Keratinocyte (primary cell): ENCODE results near the gene FGF4. TPM values are rescaled to one million over a fixed set of nuclear protein-coding genes. Genes with fewer than 3 reads are reported as not detected.

Experiments
- DNase-seq: peaks from one replicate; pipeline ENCODE4 v3.0.0-alpha.2; 2011; ENCODE audit warnings: low read depth, missing footprints, low spot score
- FAIRE-seq: peaks from 2 replicates; lab custom pipeline; 2011; peaks lifted over from hg19 to GRCh38; lab: Jason Lieb, UNC
- H2AFZ ChIP-seq: 2 replicates; pipeline ENCODE4 v1.6.0; 2012; ENCODE audit warnings: low read length, control low read depth, inconsistent platforms; ENCODE audit not compliant: control insufficient read depth
- H3K27ac ChIP-seq: 2 replicates; pipeline ENCODE4 v1.5.1; 2011; ENCODE audit warnings: low read length; ENCODE audit not compliant: control insufficient read depth, insufficient read depth
- H3K27me3 ChIP-seq: 3 replicates; pipeline ENCODE4 v1.6.0; 2011; ENCODE audit warnings: low read length; ENCODE audit not compliant: control insufficient read depth, insufficient read depth; ENCODE audit errors: extremely low read depth
- H3K36me3 ChIP-seq, 2 experiments: 2 replicates in 1 of 2; 3 replicates in 1 of 2; pipeline ENCODE4 v1.5.1; 2011; ENCODE audit warnings: low read length in 2 of 2, mild to moderate bottlenecking in 1 of 2; ENCODE audit not compliant: control insufficient read depth in 2 of 2, insufficient read depth in 2 of 2; ENCODE audit errors: extremely low read depth in 1 of 2
- H3K4me1 ChIP-seq: 3 replicates; pipeline ENCODE4 v1.5.1; 2011; ENCODE audit warnings: low read length; ENCODE audit not compliant: control insufficient read depth, insufficient read depth; ENCODE audit errors: extremely low read depth
- H3K4me2 ChIP-seq: 3 replicates; pipeline ENCODE4 v1.6.0; 2011; ENCODE audit warnings: low read depth, low read length; ENCODE audit not compliant: control insufficient read depth, insufficient read depth; ENCODE audit errors: extremely low read depth
- H3K4me3 ChIP-seq, 3 experiments: fragments of 200-600 bp in 1 of 3; sonication (generic) in 1 of 3; 2 replicates in 2 of 3; 3 replicates in 1 of 3; pipeline ENCODE4 v1.5.1; 2011 to 2016; ENCODE audit warnings: low read length in 3 of 3, mild to moderate bottlenecking in 3 of 3, control low read depth in 2 of 3, inconsistent platforms in 1 of 3, low read depth in 1 of 3, mixed read lengths in 1 of 3, mixed run types in 1 of 3, moderate library complexity in 1 of 3; ENCODE audit not compliant: control insufficient read depth in 2 of 3, insufficient read depth in 2 of 3; ENCODE audit errors: extremely low read depth in 1 of 3
- H3K79me2 ChIP-seq: 2 replicates; pipeline ENCODE4 v1.6.0; 2012; ENCODE audit warnings: low read length; ENCODE audit not compliant: control insufficient read depth, insufficient read depth
- H3K9ac ChIP-seq: 3 replicates; pipeline ENCODE4 v1.6.0; 2011; ENCODE audit warnings: low read length; ENCODE audit not compliant: control insufficient read depth, insufficient read depth; ENCODE audit errors: extremely low read depth
- H3K9me1 ChIP-seq: 3 replicates; pipeline ENCODE4 v1.6.0; 2011; ENCODE audit warnings: low read length; ENCODE audit not compliant: control insufficient read depth, insufficient read depth; ENCODE audit errors: extremely low read depth
- H3K9me3 ChIP-seq: 2 replicates; pipeline ENCODE4 v1.5.1; 2012; ENCODE audit warnings: low read depth, low read length; ENCODE audit not compliant: control insufficient read depth
- H4K20me1 ChIP-seq: 3 replicates; pipeline ENCODE4 v1.6.0; 2011; ENCODE audit warnings: low read length; ENCODE audit not compliant: control insufficient read depth, insufficient read depth; ENCODE audit errors: extremely low read depth
- CTCF ChIP-seq, 3 experiments: IDR thresholded peaks in 1 of 3; conservative IDR thresholded peaks in 1 of 3; optimal IDR thresholded peaks in 1 of 3; 2 replicates in 2 of 3; 3 replicates in 1 of 3; pipeline versions ENCODE3 to v1.5.1; 2011; ENCODE audit warnings: low read length in 3 of 3, mild to moderate bottlenecking in 3 of 3, moderate library complexity in 2 of 3, control low read depth in 1 of 3, inconsistent platforms in 1 of 3; ENCODE audit not compliant: insufficient read depth in 2 of 3; ENCODE audit errors: extremely low read depth in 1 of 3
- EZH2 ChIP-seq: IDR thresholded peaks from one replicate; pipeline ENCODE4 v1.6.1; 2012; ENCODE audit warnings: inconsistent platforms, mild to moderate bottlenecking, low read length, moderate library complexity
- dilution Hi-C: fragments of 300-500 bp; cut with MboI; formaldehyde crosslinking; loops from one replicate; pipeline ENCODE4 v1.7.0; 2020; ENCODE audit warnings: low sequenced_read_pairs; ENCODE audit not compliant: extremely low pct_ligation_motif_present
- polyA plus RNA-seq, 5 experiments: library from polyadenylated mRNA; depleted of rRNA in 3 of 5; stranded (reverse) in 3 of 5; stranded (forward) in 1 of 5; unstranded in 1 of 5; fragments of >200 nt; gene quantifications; 1 replicate in 1 of 5; 2 replicates in 3 of 5; 3 replicates in 1 of 5; pipeline versions ENCODE4 v1.2.1 to v1.2.3, GENCODE V29; 2011 to 2012; ENCODE audit warnings: missing spikeins in 2 of 5, low read depth in 1 of 5, low replicate concordance in 1 of 5

FGF4 gene
- polyA plus RNA-seq, 1 donor (not counting 4 experiments of a cell fraction or from before 2014, with no cell fraction given): not detected

DNA sequence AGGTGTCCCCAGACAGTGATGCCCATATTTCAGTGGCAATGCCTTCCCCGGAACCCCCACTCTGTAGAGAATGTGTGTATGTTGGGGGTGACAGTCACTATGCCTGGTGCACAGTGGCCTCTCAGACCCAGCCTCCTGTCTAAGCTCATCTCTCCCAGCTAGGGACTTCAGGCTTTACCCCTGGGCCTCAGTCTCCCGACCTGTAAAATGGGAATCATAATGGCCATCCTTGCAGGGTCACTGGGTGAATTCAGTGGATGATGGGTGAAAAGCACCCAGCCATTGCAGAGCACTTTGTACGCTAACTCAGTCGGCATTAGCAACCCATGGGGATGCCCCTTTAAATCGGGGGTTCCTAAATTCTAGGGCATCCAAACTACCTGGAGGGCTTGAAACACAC lies 25.1 kb upstream of the FGF4 start:
- no peak for FAIRE-seq

GRCh38 chr11:69799582-69799981 lies 24.4 kb upstream of the FGF4 start:
- Histone ChIP-seq H3K36me3 (no peaks in the 10 kb centered on the region), H3K27me3 (peaks cover 5% of the 10 kb centered on the region), H3K79me2 (no peaks in the 10 kb centered on the region), H3K9ac (no peak overlapping the region), H3K9me3 (no peaks in the 10 kb centered on the region), H2AFZ (no peak overlapping the region), H3K9me1 (no peaks in the 10 kb centered on the region), H3K4me1 (no peaks in the 10 kb centered on the region), H3K27ac (no peak overlapping the region), H3K4me2 (no peak overlapping the region), H3K4me3 (no peak overlapping the region), H4K20me1 (no peaks in the 10 kb centered on the region)
- dilution Hi-C loops: no loop called here
- no peak for DNase-seq
- TF ChIP-seq EZH2: no peak
- no peak for TF ChIP-seq CTCF (optimal IDR thresholded peaks at IDR 0.05 in 1 of 3, IDR thresholded peaks at IDR 0.05 in 1 of 3, conservative IDR thresholded peaks at IDR 0.05 in 1 of 3; ENCODE audit: extremely low read depth in 1 of 3, insufficient read depth in 2 of 3, low read length in 3 of 3)
- FAIRE-seq: no peak

More for the DNA sequence above, 25.1 kb upstream of the FGF4 start:
- no peak for DNase-seq
- Histone ChIP-seq H4K20me1 (no peaks in the 10 kb centered on the region), H3K27me3 (peaks cover 7% of the 10 kb centered on the region), H3K79me2 (no peaks in the 10 kb centered on the region), H3K4me2 (no peak overlapping the region), H3K36me3 (no peaks in the 10 kb centered on the region), H3K4me1 (no peaks in the 10 kb centered on the region), H3K9ac (no peak overlapping the region), H3K4me3 (no peak overlapping the region), H3K27ac (no peak overlapping the region), H3K9me1 (no peaks in the 10 kb centered on the region), H2AFZ (no peak overlapping the region), H3K9me3 (no peaks in the 10 kb centered on the region)
- dilution Hi-C loops: no loop called here
- no peak for TF ChIP-seq EZH2
- TF ChIP-seq CTCF (optimal IDR thresholded peaks at IDR 0.05 in 1 of 3, IDR thresholded peaks at IDR 0.05 in 1 of 3, conservative IDR thresholded peaks at IDR 0.05 in 1 of 3; ENCODE audit: extremely low read depth in 1 of 3, insufficient read depth in 2 of 3, low read length in 3 of 3): no peak
